Vagina (tissue), 2 donors: ENCODE data around the gene OGDH. TPM values are rescaled to one million over a fixed set of nuclear protein-coding genes. Genes with fewer than 3 reads are reported as not detected.

Experiments
- DNase-seq, 2 donors: peaks; one replicate each; pipeline ENCODE4 v3.0.0-alpha.2; 2017; ENCODE audit errors: extremely low spot score in 2 of 2
- H3K27ac ChIP-seq: fragments of 200-600 bp; sonication (generic); one replicate; pipeline ENCODE4 v1.5.1; 2019
- H3K27me3 ChIP-seq: fragments of 200-600 bp; sonication (generic); one replicate; pipeline ENCODE4 v1.5.1; 2019
- H3K36me3 ChIP-seq, 2 donors: fragments of 200-600 bp; sonication (generic); one replicate each; pipeline ENCODE4 v1.5.1; 2017 to 2019
- H3K4me1 ChIP-seq: fragments of 200-600 bp; sonication (generic); one replicate; pipeline ENCODE4 v1.5.1; 2019
- H3K4me3 ChIP-seq, 2 donors: fragments of 200-600 bp; sonication (generic); 1 replicate in 1 of 2; 2 replicates in 1 of 2; pipeline ENCODE4 v1.5.1; 2016 to 2019
- H3K9me3 ChIP-seq: fragments of 200-600 bp; sonication (generic); one replicate; pipeline ENCODE4 v1.5.1; 2019
- POLR2A ChIP-seq, 2 donors: fragments of 450-650 bp; IDR thresholded peaks; one replicate each; pipeline ENCODE4 v1.6.1; 2017; ENCODE audit warnings: antibody characterized with exemption in 2 of 2, mild to moderate bottlenecking in 2 of 2, moderate library complexity in 2 of 2
- POLR2AphosphoS5 ChIP-seq, 2 donors: sonication (generic); formaldehyde crosslinking; IDR thresholded peaks; one replicate each; pipeline ENCODE4 v1.9.0; 2017; ENCODE audit warnings: antibody characterized with exemption in 2 of 2, mild to moderate bottlenecking in 2 of 2, low read depth in 1 of 2; ENCODE audit not compliant: insufficient read depth in 1 of 2
- intact Hi-C: fragments of 100-400 bp; cut with DNase I; formaldehyde crosslinking; loops from one replicate; pipeline ENCODE4 v1.15.1; 2023
- total RNA-seq: library from RNA; depleted of rRNA; stranded (reverse); fragments of >200 nt; gene quantifications from one replicate; pipeline ENCODE4 v1.2.3, GENCODE V29; 2016
- TF ChIP-seq, protein P1 (sequence below), 3 experiments: fragments of 450-650 bp in 2 of 3; fragments of 200-600 bp in 1 of 3; sonication (generic) in 1 of 3; IDR thresholded peaks; one replicate each; pipeline ENCODE4 v1.5.1; 2017 to 2019; ENCODE audit warnings: antibody characterized with exemption in 3 of 3, mild to moderate bottlenecking in 2 of 3, moderate library complexity in 2 of 3

Gene OGDH
- total RNA-seq, 1 donor from 2014 or later = 80.0 TPM

GRCh38 chr7:44709011-44709915, 102.8 kb downstream of the OGDH start:
- peaks cover 0 to 30% of the 10 kb centered on the region in 2 donors for H3K36me3 ChIP-seq
- no peak for DNase-seq

DNA sequence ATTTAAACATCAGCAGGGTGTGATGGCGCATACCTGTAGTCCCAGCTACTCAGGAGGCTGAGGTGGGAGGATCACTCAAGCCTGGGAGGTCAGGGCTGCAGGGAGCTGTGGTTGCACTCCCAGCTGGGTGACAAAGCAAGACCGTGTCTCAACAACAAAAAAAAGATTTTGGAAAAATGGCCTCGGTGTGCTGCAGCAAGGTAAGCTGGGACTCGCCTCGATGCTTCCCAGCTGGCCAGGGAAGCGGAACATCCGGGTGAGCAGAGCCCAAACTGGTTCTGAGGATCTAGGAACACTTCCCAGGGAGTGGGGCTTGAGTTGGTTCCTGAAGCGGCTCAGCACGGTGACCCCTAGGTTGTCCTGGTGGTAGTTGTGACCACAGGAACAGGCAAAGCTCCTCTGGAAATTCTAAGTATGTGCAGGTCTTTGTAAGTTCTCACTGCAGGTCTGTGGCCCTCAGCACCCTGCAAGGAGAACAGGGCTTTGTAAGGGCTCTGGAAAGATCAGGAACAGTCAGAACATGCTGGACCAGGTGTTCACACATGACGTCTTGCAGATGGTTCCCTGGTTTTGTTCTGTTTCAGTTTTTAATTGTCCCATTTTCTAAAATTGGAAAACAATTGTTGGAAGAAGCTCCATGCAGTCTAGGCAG, 103.6 kb downstream of the OGDH start:
- Histone ChIP-seq H3K27me3 (no peaks in the 10 kb centered on the region), H3K27ac (no peak overlapping the region), H3K9me3 (no peaks in the 10 kb centered on the region), H3K4me1 (no peaks in the 10 kb centered on the region), H3K36me3 (peaks cover 0 to 30% of the 10 kb centered on the region in 2 donors), H3K4me3 (no peak overlapping the region)
- intact Hi-C loops = no loop called here
- TF ChIP-seq POLR2A (IDR thresholded peaks at IDR 0.05) (no peak), POLR2AphosphoS5 (IDR thresholded peaks at IDR 0.05; ENCODE audit: insufficient read depth in 1 of 2, low read depth in 1 of 2) (no peak)
- TF ChIP-seq, protein P1, sequence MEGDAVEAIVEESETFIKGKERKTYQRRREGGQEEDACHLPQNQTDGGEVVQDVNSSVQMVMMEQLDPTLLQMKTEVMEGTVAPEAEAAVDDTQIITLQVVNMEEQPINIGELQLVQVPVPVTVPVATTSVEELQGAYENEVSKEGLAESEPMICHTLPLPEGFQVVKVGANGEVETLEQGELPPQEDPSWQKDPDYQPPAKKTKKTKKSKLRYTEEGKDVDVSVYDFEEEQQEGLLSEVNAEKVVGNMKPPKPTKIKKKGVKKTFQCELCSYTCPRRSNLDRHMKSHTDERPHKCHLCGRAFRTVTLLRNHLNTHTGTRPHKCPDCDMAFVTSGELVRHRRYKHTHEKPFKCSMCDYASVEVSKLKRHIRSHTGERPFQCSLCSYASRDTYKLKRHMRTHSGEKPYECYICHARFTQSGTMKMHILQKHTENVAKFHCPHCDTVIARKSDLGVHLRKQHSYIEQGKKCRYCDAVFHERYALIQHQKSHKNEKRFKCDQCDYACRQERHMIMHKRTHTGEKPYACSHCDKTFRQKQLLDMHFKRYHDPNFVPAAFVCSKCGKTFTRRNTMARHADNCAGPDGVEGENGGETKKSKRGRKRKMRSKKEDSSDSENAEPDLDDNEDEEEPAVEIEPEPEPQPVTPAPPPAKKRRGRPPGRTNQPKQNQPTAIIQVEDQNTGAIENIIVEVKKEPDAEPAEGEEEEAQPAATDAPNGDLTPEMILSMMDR (IDR thresholded peaks at IDR 0.05) = no peak
- DNase-seq = no peak

More at GRCh38 chr7:44709011-44709915, 102.8 kb downstream of the OGDH start:
- TF ChIP-seq, protein P1 (IDR thresholded peaks at IDR 0.05) = no peak
- TF ChIP-seq POLR2A (IDR thresholded peaks at IDR 0.05) (no peak), POLR2AphosphoS5 (IDR thresholded peaks at IDR 0.05; ENCODE audit: insufficient read depth in 1 of 2, low read depth in 1 of 2) (no peak)
- H3K4me3 ChIP-seq = no peak overlapping the region
- H3K4me1 ChIP-seq = no peaks in the 10 kb centered on the region
- intact Hi-C loops = no loop called here
- no peaks in the 10 kb centered on the region for H3K9me3 ChIP-seq
- H3K27me3 ChIP-seq = no peaks in the 10 kb centered on the region
- no peak overlapping the region for H3K27ac ChIP-seq

GRCh38 chr7:44711528-44711927, 105.1 kb downstream of the OGDH start:
- H3K27me3 ChIP-seq = no peaks in the 10 kb centered on the region
- TF ChIP-seq POLR2A (IDR thresholded peaks at IDR 0.05) (no peak), POLR2AphosphoS5 (IDR thresholded peaks at IDR 0.05; ENCODE audit: insufficient read depth in 1 of 2, low read depth in 1 of 2) (no peak)
- TF ChIP-seq, protein P1 (IDR thresholded peaks at IDR 0.05) = no peak
- H3K36me3 ChIP-seq = peaks cover 0 to 28% of the 10 kb centered on the region in 2 donors
- H3K9me3 ChIP-seq = no peaks in the 10 kb centered on the region
- no peaks in the 10 kb centered on the region for H3K4me1 ChIP-seq
- DNase-seq = no peak
- H3K27ac ChIP-seq = no peak overlapping the region
- H3K4me3 ChIP-seq = no peak overlapping the region
- intact Hi-C loops = no loop called here

- no peak for DNase-seq
- Histone ChIP-seq H3K9me3 (no peaks in the 10 kb centered on the region), H3K27ac (no peak overlapping the region), H3K27me3 (no peaks in the 10 kb centered on the region), H3K36me3 (peaks cover 0 to 28% of the 10 kb centered on the region in 2 donors), H3K4me1 (no peaks in the 10 kb centered on the region), H3K4me3 (no peak overlapping the region)
- intact Hi-C loops = no loop called here
- TF ChIP-seq POLR2AphosphoS5 (IDR thresholded peaks at IDR 0.05; ENCODE audit: insufficient read depth in 1 of 2, low read depth in 1 of 2) (no peak), POLR2A (IDR thresholded peaks at IDR 0.05) (no peak)
- TF ChIP-seq, protein P1 (IDR thresholded peaks at IDR 0.05) = no peak
Observed at GRCh38 chr7:44712012-44712411, 105.6 kb downstream of the OGDH start.
